HG03439 (cell line): Measurements from ENCODE around the gene PAWR.
A peak's percentile ranks its signal among the peaks of the same experiment; 100 is the strongest.
"Not testable (repeated sequence)": the region's sequence is repeated elsewhere in the genome, so short reads cannot be mapped to it uniquely, and the experiment has no call there.

ENCODE experiments used
- ATAC-seq: cut with Tn5 transposase; IDR thresholded peaks from one replicate; pipeline ENCODE4 v1.9.1; 2021; ENCODE audit warnings: mild to moderate bottlenecking, moderate library complexity; ENCODE audit not compliant: unreplicated experiment

Gene PAWR

DNA sequence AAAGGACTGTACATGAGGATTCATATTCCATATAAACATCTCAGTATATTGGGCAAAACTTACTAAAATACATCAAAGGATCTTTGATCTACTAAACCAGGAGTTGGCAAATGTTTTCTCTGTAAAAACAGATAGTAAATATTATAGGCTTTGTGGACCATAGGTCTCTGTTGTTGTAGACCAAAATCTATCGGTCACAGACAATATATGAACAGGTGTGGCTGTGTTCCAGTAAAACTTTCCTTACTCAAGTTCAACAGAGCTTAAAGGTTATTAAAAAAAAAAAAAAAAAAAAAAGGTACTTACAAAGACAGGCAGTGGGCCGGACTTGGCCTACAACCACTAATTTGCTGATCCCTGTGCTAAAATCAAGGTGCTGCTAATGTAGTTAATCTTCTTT is 40.3 kb downstream of the PAWR start:
- no peak for ATAC-seq

DNA sequence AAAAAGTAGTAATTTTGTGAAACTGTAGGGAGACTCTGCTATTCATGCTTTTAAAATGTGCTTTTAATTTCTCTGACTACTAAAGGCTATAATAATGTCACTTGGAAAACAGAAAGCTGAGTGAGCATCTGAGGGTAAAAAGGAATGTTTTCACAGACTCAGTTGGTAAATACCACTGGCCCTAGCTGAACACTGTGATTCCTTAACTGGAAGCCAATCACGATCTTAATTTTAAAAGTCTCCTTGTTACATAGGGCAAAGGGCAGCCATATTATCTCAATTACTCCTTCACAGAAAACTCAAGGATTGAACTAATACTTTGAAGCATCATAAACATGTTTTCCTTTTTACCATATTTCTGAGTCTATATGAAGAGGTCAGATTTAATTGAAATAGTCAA is 41.9 kb downstream of the PAWR start:
- no peak for ATAC-seq

DNA sequence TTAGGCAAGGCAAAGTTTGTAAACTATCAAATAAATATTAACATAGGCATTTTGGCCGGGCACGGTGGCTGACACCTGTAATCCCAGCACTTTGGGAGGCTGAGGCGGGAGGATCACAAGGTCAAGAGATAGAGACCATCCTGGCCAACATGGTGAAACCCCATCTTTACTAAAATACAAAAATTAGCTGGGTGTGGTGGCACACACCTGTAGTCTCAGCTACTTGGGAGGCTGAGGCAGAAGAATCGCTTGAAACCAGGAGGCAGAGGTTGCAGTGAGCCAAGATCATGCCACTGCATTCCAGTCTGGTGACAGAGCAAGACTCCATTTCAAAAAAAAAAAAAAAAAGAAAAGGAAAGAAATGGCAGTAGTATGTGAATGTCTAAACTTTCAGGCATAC is 43.9 kb downstream of the PAWR start:
- ATAC-seq = not testable (repeated sequence)

DNA sequence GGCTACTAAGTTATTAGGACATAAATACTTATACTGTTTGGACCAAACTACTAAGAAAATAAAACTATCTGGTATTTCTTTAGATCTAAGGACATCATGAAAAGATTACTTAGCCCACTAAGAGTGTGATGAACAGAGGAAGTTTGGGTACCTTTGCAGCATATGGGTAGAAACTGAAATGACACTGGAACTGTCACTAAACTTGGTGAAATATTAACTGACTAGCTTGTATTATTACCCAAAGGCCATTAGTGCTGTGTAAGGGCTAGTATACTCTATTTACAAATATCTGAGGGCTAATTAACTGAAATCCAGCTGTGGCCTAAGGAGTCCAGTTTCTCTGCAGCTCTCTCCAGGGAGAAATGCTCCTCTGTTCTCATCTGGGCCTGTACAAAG is 45.5 kb downstream of the PAWR start:
- ATAC-seq = peak; percentile 84

DNA sequence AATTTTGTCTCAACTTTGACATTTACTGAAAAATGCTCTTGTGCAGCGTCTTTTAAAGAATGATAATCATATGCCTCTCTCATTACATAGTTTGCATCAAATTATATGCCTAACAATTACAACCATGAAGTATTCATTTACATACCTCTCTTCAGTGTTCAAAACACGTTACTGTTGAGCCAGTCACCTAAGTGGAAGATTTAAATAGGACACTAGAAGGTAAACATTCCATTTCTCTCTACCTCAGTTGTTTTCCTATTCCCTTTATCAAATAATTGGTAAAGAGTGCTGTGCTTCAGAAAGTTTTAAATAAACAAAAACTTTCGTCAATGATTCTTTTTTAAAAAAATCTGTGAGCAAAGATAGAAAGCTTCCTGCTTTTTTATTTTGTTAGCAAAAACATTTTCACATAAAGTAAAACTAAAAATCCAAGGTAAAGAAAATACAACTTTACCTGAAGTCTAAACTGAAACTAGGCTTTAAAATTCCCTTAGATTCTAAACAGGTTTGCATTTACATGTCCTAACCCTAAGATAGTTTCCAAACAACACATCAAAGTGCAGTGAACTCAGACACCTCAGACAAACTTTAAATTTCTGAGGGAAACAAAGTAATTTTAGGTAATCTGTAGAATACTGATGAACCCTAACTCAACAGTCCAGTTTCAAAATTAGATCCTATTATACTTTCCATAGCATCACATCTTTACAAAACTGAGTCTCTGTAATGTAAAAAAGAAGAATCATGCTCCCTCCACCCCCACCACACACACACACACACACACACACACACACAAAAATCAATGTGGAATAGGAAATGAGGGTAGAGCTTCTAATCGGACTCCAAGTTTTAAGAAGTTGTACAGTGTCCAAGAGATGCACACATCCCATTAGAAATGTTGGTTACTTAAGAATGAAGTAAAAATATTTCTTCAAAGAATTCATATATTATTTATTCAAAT is 46.2 kb downstream of the PAWR start:
- ATAC-seq = no peak

DNA sequence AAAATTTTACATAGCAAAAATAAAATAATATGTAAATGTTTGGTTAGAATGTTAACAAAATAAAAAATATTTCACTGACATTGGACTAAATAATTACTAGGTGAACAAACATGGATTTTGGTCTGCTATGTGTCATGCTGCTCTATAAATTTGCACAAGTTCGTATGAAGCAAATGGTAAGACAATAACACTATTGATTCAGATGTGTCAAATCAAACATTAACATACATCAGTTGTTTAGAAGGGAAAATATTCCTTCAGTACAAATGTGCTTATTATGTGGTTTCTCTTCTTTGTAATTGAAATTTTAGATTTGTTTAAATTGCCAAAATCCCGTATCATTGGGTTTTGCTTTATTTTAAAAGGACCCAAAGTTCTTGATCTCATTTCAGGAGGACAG is 46.9 kb downstream of the PAWR start:
- no peak for ATAC-seq

DNA sequence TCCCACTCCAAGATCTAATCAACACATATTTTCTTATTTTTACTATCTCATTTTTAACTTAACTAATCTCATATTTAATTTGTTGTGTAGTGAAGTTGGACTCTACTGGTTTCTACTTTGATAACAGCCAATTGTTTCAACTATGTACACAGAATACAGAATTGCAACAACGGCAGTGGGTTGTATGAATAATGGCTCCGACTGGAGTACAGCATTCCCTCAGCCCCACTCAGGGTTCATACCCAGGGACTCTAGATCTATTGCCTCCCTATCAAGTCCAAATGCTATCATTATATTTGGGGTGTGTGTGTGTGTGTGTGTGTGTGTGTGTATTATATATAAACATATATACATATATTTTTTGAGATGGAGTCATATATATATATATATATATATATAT is 52.3 kb downstream of the PAWR start:
- no peak for ATAC-seq

DNA sequence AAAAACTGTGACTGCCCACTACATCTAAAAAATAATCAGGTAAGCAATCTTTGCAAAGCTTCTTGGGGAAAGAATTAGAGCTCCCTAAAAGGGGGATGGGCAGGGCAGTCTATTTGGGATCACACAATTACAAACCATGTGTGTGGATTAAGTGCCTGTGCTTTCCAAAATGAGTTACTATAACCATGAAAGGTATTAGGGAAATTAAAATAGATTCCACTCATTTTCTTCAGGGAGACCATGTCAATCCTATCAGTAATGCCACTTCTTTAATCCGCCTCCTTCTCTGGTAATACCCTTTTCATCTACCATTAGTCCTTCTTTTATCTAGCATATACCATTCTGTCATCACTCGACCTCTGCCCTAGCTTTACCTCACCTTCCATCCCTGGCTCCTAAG is 53.7 kb downstream of the PAWR start:
- no peak for ATAC-seq

DNA sequence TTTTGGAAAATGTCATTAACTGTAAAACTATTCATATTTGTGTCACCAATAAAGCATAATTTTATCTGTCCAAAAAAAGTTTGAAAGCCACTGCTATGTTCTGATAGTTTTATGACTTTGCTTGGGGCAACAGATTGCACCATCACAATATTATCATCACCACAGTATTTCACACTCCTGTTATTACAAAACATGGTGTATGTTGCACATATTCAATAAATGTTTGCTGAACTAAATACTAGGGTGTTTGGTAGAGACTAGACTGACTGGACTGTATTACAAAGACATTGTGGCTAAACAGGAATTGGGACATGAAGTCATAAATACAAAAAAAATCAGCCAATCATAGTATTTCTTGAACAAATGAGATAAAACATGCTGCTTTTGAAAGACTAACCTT is 55.1 kb downstream of the PAWR start:
- no peak for ATAC-seq

DNA sequence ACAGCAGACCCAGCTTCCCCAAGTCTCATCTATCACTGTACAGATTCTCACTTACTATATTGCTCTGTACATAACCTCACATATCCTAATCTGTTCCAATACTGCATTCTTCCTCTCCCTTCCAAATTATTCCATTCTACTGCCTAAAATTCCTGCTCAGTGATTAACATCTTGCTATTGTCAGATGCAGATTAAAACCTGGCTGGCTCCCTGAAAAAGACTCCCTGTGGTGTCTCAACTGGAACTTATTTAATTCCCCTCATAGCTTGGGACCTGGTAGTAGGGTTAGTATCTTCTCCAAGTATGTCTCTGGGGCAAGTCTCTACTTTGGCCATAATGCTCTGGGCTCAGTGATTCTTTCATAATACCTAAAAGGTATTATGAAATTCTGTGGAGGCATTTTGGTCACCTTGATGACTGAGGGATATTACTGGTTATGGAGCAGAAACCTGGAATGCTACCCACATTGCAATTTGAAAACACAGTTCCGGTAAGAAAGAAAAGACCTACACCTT is 55.8 kb downstream of the PAWR start:
- no peak for ATAC-seq

DNA sequence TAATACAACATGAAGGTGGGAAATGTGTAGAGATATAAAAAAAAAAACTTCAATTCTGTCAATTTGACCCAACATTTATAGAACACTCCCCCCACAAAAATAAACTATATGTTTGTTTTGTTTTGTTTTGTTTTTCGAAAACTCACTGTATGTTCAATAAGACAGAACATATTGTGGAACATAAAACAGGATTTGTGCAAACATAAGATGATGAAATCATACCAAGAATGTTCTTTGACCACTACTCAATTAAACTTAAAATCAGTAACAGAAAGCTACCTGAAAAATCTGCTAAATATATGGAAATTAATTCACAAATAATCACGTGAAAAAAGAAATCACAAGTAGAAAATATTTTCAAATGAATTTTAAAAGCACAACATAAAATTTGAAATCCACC is 61.2 kb downstream of the PAWR start:
- ATAC-seq = no peak

DNA sequence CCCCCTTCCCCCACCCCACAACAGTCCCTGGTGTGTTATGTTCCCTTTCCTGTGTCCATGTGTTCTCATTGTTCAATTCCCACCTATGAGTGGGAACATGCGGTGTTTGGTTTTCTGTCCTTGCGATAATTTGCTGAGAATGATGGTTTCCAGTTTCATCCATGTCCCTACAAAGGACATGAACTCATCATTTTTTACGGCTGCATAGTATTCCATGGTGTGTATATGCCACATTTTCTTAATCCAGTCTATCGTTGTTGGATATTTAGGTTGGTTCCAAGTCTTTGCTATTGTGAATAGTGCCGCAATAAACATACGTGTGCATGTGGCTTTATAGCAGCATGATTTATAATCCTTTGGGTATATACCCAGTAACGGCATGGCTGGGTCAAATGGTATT is 64.0 kb downstream of the PAWR start:
- ATAC-seq = not testable (repeated sequence)

DNA sequence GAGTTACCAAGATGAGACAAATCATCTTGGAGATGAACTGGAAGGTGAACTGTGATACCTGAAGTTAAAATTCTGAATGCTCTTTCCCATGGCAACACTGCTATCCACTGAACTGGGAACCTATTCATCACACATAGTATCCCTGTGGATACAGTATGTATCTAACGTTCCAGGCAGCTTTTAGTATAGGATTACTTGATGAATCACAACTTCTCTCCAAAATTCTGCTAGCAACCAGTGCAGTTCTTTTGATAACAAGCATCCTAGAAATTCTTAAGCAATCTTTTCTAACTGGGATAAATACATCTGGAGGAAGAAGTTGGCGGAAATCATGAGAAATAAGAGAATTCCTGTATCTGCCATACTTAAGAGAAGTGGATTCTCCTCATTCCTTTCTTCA is 66.4 kb downstream of the PAWR start:
- ATAC-seq = no peak

DNA sequence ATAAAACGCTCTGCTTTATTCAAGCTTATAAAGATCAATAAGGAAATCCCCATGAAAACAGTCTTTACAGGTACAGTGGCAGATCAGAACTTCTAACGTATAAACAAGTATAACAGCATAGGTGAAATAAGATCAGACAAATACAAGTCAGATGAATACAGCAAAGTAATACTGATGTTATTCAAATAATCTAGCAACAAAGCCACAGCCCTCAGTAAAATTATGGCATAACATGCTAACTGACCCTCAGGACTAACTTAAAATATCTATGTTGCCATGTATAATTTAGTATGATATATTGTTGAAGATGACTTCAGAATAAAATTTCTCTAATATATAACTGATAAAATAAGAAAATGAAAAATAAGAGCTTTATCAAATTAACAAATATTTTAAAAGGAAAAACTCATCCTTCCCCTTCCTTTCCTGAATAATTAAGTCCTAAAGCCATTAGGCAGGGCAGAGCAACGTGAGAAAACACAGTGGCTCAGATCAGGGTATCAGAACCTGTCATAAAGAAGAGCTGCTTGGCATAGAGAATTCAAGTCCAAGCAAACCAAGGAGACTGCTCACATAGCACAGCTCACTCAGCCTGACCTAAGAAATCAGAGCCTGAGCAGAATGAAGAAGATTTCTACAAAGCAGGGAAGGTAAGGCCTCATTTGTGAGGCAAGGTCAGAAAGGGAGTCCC is 70.7 kb downstream of the PAWR start:
- no peak for ATAC-seq

DNA sequence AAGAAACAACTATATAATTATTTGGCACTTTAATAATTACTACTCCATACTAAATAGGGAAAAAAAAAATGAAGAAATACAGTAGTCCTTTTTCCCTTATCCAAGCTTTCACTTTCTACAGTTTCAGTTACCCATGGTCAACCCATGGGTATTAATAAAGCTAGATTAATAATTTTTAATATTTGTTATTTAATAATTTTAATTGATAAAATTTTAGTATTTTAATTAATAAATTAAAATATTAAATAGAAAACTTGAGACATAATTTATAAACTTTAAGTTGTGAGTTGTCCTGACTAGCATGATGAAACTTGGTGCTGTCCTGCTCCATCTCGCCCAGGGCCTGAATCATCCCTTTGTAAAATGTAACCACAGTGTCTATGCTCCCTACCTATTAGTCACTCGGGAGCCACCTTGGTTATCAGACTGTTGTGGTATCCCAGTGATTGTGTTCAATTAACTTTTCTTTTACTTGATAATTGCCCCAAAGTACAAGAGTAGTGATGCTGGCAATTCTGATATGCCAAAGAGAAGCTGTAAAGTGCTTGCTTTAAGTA is 71.8 kb downstream of the PAWR start:
- ATAC-seq = no peak

DNA sequence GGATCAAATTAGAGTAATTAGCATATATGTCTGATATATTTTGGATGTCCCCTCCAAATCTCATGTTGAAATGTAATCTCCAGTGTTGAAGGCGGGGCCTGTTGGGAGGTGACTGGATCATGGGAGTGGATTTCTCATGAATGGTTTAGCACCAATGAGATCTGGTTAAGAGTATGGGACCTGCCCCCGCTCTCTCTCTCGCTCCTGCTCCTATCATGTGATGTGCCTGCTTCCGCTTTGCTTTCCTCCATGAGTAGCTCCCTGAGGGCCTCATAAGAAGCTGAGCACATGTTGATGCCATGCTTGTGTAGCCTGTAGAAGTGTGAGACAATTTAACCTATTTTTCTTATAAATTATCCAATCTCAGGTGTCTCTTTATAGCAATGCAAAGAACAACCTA is 73.1 kb downstream of the PAWR start:
- no peak for ATAC-seq

DNA sequence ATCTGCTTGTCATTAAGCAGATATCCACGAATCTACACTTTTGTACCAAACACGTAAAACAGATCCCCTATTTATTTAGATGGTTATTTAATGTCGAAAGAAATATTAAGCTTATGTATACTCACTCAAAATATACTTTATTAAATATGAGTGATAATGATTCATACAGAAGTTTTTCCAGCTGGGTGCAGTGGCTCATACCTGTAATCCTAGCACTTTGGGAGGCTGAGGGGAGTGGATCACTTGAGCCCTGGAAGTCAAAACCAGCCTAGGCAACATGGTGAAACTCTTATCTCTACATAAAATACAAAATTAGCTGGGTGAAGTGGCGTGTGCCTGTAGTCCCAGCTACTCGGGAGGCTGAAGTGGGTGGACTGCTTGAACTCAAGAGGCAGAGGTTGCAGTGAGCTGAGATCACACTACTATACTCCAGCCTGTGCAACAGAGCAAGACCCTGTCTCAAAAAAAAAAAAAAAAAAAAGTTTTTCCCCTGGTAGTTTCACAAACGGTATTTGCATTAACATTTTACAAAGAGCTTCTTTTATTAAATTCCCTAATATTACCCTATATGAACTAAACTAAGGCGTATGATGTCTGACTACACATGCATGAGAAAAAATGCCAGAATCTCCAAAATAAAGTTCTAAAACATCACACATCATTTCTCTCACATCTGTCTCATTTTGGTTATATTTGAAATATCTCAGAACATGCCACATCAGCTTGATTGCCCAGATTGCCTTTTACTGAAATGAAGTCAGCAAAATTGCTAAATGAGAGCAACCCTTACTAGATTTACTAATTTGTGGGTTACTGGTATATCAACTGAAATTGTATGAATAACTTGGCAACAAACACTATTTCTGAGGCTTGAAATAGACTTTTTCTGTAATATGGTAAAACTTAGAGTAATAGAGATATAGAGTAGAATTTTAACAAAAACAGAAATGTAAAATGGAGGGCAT is 74.9 kb downstream of the PAWR start:
- ATAC-seq = peak; percentile 61

DNA sequence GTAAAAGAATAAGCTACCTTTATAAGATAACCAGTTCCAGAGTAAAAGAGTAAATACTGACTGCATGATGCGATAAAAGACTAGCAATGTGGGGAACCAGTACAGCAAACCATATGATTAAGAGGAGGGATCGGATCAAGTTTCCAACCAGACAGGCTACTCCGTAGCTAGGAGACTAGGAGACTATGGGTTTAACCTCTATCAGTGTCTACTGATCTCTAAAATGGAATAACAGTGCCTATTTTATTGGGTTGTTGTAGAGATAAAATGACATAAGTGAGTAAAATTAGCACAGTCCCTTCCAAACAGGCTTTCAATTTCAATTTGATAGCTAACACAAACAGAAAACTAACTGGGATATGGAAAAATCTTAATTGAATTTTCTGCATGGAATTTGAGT is 76.0 kb downstream of the PAWR start:
- ATAC-seq = no peak

DNA sequence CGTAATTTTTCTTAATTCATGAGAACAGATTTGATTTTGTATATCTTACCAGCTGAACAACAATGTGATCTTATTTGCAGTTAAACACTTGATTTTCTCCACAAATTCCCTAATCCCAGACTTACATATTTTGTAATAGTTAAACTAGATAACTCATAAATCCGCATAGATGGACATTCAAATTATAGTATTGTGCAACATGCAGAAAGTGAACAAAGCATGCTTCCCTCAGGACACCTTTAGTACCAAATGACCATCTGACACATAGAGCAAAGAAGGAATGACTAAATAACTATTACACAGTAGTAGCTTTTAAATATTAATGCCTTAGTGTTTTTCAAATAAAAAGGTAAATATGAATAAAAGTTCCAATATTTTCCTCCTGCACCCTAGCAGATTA is 88.9 kb downstream of the PAWR start:
- ATAC-seq = no peak

DNA sequence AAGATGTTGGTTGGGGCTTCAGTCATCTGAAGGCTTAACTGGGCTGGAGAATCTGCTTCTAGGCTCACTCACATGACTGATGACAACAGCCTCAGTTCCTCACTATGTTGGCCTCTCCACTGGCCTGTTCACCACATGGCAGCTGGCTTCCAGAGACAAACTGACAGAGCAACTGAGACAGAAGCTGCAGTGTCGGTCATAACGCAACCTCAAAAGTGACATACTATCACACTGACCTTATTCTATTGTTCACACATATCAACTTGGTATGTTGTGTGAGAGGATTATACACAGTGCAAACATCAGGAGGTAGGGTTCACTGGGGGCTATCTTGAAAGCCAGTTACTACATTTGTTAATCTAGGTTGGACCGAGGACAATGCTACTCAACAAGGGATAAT is 92.9 kb downstream of the PAWR start:
- no peak for ATAC-seq
